ENCODE data around the gene TMCO1. TPM values are rescaled to one million over a fixed set of nuclear protein-coding genes. Genes with fewer than 3 reads are reported as not detected.

TMCO1 gene
- total and polyA plus RNA-seq, 2 of the 13 experiments (the other 11 are each of a cell fraction or from before 2014, with no cell fraction given), result 106 to 119 TPM

- 0 out of 4 replicates have a peak, but pooled peaks of 1 of the 2 experiments have one; percentile 3 for TF ChIP-seq EP300 (IDR thresholded peaks at IDR 0.05; ENCODE audit: low read depth in 2 of 2, low read length in 2 of 2)
- no peak for TF ChIP-seq EP300 (CRISPR knock-in tag; IDR thresholded peaks at IDR 0.05; ENCODE audit: borderline replicate concordance)
- TF ChIP-seq MXI1 (IDR thresholded peaks at IDR 0.05; ENCODE audit: borderline replicate concordance, low read depth, low read length), result peak; percentile 89; the same call in 2 of the 3 replicates
- TF ChIP-seq PHF5A (CRISPR knock-in tag; IDR thresholded peaks at IDR 0.05; ENCODE audit: low read depth, unreplicated experiment), result no peak
- no peak for TF ChIP-seq RBAK (CRISPR knock-in tag; IDR thresholded peaks at IDR 0.05)
- peak; percentile 75 to 81 for TF ChIP-seq HMGXB4 (CRISPR knock-in tag; IDR thresholded peaks at IDR 0.05; ENCODE audit: borderline replicate concordance in 1 of 2, low read depth in 1 of 2)
- TF ChIP-seq GATAD1 (CRISPR knock-in tag; IDR thresholded peaks at IDR 0.05), result peak; percentile 96
- TF ChIP-seq FOXJ3 (CRISPR knock-in tag; IDR thresholded peaks at IDR 0.05; ENCODE audit: borderline replicate concordance), result peak; percentile 82; the same call in 1 of the 2 replicates
- peak; percentile 38; the same call in 1 of the 2 replicates for TF ChIP-seq ZNF589 (CRISPR knock-in tag; conservative IDR thresholded peaks at IDR 0.05)
- TF ChIP-seq PRDM15 (CRISPR knock-in tag; IDR thresholded peaks at IDR 0.05), result peak; percentile 46; the same call in 1 of the 2 replicates
- TF ChIP-seq BCL3 (CRISPR knock-in tag; IDR thresholded peaks at IDR 0.05), result peak; percentile 71; the same call in 1 of the 2 replicates
- peak; percentile 81; the same call in 1 of the 2 replicates for TF ChIP-seq TOPORS (CRISPR knock-in tag; IDR thresholded peaks at IDR 0.05)
- TF ChIP-seq ZNF781 (CRISPR knock-in tag; IDR thresholded peaks at IDR 0.05; ENCODE audit: borderline replicate concordance, not compliant biosample characterization), result no peak
- TF ChIP-seq MAZ (IDR thresholded peaks at IDR 0.05; ENCODE audit: borderline replicate concordance, low read depth, low read length), result no peak
- TF ChIP-seq MAZ (CRISPR knock-in tag; IDR thresholded peaks at IDR 0.05; ENCODE audit: low read depth), result no peak
- TF ChIP-seq ZNF350 (CRISPR knock-in tag; IDR thresholded peaks at IDR 0.05; ENCODE audit: borderline replicate concordance, low read depth), result peak; percentile 85; the same call in 1 of the 2 replicates
- TF ChIP-seq ZNF770 (CRISPR knock-in tag; IDR thresholded peaks at IDR 0.05), result peak; percentile 58; the same call in 1 of the 2 replicates
These were observed at the start of gene TMCO1 (continued) for GRCh38 chr1:165768513-165769394.

Measured in HepG2 (cell line).